GM23338 (cell line): ENCODE data around the gene FOXP2. TPM values are rescaled to one million over a fixed set of nuclear protein-coding genes. Genes with fewer than 3 reads are reported as not detected.

ENCODE experiments used
- ATAC-seq: fragments of 200-7000 bp; cut with Tn5 transposase; 3 replicates; pipeline ENCODE4 v1.9.1; 2020
- DNase-seq: peaks from one replicate; pipeline ENCODE4 v3.0.0-alpha.2; 2015; ENCODE audit warnings: low spot score
- H2AFZ ChIP-seq: fragments of 200-600 bp; sonication (generic); 2 replicates; pipeline ENCODE4 v1.8.0; 2016; ENCODE audit warnings: antibody characterized with exemption, mild to moderate bottlenecking, moderate library complexity
- H3F3A ChIP-seq: fragments of 200-600 bp; sonication (generic); replicated peaks from 2 replicates; pipeline ENCODE4 v1.8.0; 2017; ENCODE audit warnings: antibody characterized with exemption, mixed run types, low read depth
- H3K27ac ChIP-seq: fragments of 200-600 bp; sonication (generic); 2 replicates; pipeline ENCODE4 v1.6.1; 2016; ENCODE audit warnings: low read depth
- H3K27me3 ChIP-seq: fragments of 200-600 bp; sonication (generic); 2 replicates; pipeline ENCODE4 v1.8.0; 2016; ENCODE audit warnings: mild to moderate bottlenecking, mixed run types, moderate library complexity; ENCODE audit not compliant: insufficient read depth
- H3K36me3 ChIP-seq: fragments of 200-600 bp; sonication (generic); 2 replicates; pipeline ENCODE4 v1.8.0; 2016; ENCODE audit warnings: mild to moderate bottlenecking; ENCODE audit not compliant: insufficient read depth
- H3K4me1 ChIP-seq: fragments of 200-600 bp; sonication (generic); 2 replicates; pipeline ENCODE4 v1.8.0; 2016; ENCODE audit warnings: mild to moderate bottlenecking, moderate library complexity; ENCODE audit not compliant: insufficient read depth
- H3K4me2 ChIP-seq: fragments of 200-600 bp; sonication (generic); 2 replicates; pipeline ENCODE4 v1.7.1; 2017; ENCODE audit warnings: mixed run types
- H3K4me3 ChIP-seq: fragments of 200-600 bp; sonication (generic); 2 replicates; pipeline ENCODE4 v1.6.1; 2016; ENCODE audit warnings: mixed run types
- H3K79me2 ChIP-seq: fragments of 200-600 bp; sonication (generic); replicated peaks from 2 replicates; pipeline ENCODE4 v1.8.0; 2017; ENCODE audit warnings: mild to moderate bottlenecking; ENCODE audit not compliant: insufficient read depth
- H3K9me2 ChIP-seq: fragments of 200-600 bp; sonication (generic); 2 replicates; pipeline ENCODE4 v1.8.0; 2017; ENCODE audit not compliant: insufficient read depth
- H4K20me1 ChIP-seq: fragments of 200-600 bp; sonication (generic); replicated peaks from 2 replicates; pipeline ENCODE4 v1.8.0; 2017; ENCODE audit warnings: mild to moderate bottlenecking; ENCODE audit not compliant: insufficient read depth
- H3K27ac Mint-ChIP-seq: 2 replicates; pipeline ENCODE4 v1.8.0; 2020; ENCODE audit warnings: inconsistent platforms, mild to moderate bottlenecking, moderate library complexity, mixed read lengths
- H3K27me3 Mint-ChIP-seq: 3 replicates; pipeline ENCODE4 v1.8.0; 2022; ENCODE audit warnings: low read depth, mild to moderate bottlenecking, moderate library complexity, mixed read lengths, inconsistent platforms; ENCODE audit not compliant: insufficient read depth, poor library complexity
- H3K36me3 Mint-ChIP-seq: 3 replicates; pipeline ENCODE4 v1.8.0; 2021; ENCODE audit warnings: low read depth, mild to moderate bottlenecking, inconsistent platforms, moderate library complexity, mixed read lengths
- H3K4me1 Mint-ChIP-seq: 3 replicates; pipeline ENCODE4 v1.8.0; 2020; ENCODE audit warnings: mild to moderate bottlenecking, inconsistent platforms, mixed read lengths
- H3K4me3 Mint-ChIP-seq: 3 replicates; pipeline ENCODE4 v1.8.0; 2021; ENCODE audit warnings: moderate library complexity, mild to moderate bottlenecking, inconsistent platforms, mixed read lengths
- H3K9me3 Mint-ChIP-seq: 3 replicates; pipeline ENCODE4 v1.8.0; 2020; ENCODE audit warnings: moderate library complexity, mild to moderate bottlenecking, inconsistent platforms, mixed read lengths
- CREB1 ChIP-seq: fragments of 250-450 bp; sonication (Bioruptor Pico); IDR thresholded peaks from 2 replicates; pipeline ENCODE4 v1.5.0; 2020; ENCODE audit warnings: low read depth, mild to moderate bottlenecking, moderate library complexity
- CTCF ChIP-seq, 2 experiments: fragments of 200-600 bp in 1 of 2; sonication (generic) in 1 of 2; conservative IDR thresholded peaks; 2 replicates each; pipeline versions ENCODE4 v1.5.1 to v1.6.1; 2016 to 2017; ENCODE audit warnings: antibody characterized with exemption in 2 of 2, low read depth in 2 of 2, mild to moderate bottlenecking in 2 of 2, moderate library complexity in 1 of 2
- ETS1 ChIP-seq: IDR thresholded peaks from 2 replicates; pipeline ENCODE4 v1.6.1; 2016; ENCODE audit warnings: antibody characterized with exemption
- EZH2 ChIP-seq: fragments of 200-600 bp; sonication (generic); IDR thresholded peaks from one replicate; pipeline ENCODE4 v1.8.0; 2017; ENCODE audit warnings: antibody characterized with exemption, mild to moderate bottlenecking, low read depth; ENCODE audit not compliant: unreplicated experiment
- EZH2phosphoT487 ChIP-seq: fragments of 200-600 bp; sonication (generic); IDR thresholded peaks from one replicate; pipeline ENCODE4 v1.8.1; 2018; ENCODE audit warnings: antibody characterized with exemption; ENCODE audit not compliant: unreplicated experiment
- JUNB ChIP-seq: IDR thresholded peaks from one replicate; pipeline ENCODE4 v1.6.1; 2016; ENCODE audit warnings: antibody characterized with exemption; ENCODE audit not compliant: unreplicated experiment
- NANOG ChIP-seq: IDR thresholded peaks from 2 replicates; pipeline ENCODE4 v1.6.1; 2016; ENCODE audit warnings: antibody characterized with exemption, borderline replicate concordance
- POLR2AphosphoS5 ChIP-seq: IDR thresholded peaks from 2 replicates; pipeline ENCODE4 v1.6.1; 2016; ENCODE audit warnings: antibody characterized with exemption, low read depth
- REST ChIP-seq: IDR thresholded peaks from one replicate; pipeline ENCODE4 v1.6.1; 2018; ENCODE audit warnings: antibody characterized with exemption; ENCODE audit not compliant: unreplicated experiment
- STAT1 ChIP-seq: IDR thresholded peaks from one replicate; pipeline ENCODE4 v1.6.1; 2016; ENCODE audit warnings: antibody characterized with exemption; ENCODE audit not compliant: unreplicated experiment
- ZNF114 ChIP-seq: fragments of 250-450 bp; sonication (Bioruptor Pico); IDR thresholded peaks from 2 replicates; pipeline ENCODE4 v1.5.0; 2020; ENCODE audit warnings: mild to moderate bottlenecking, moderate library complexity
- ZNF331 ChIP-seq: fragments of 250-450 bp; sonication (Bioruptor Pico); IDR thresholded peaks from 2 replicates; pipeline ENCODE4 v1.5.0; 2020; ENCODE audit warnings: low read depth, mild to moderate bottlenecking, moderate library complexity
- ZNF462 ChIP-seq: fragments of 250-450 bp; sonication (Bioruptor Pico); IDR thresholded peaks from 2 replicates; pipeline ENCODE4 v1.5.0; 2020; ENCODE audit warnings: mild to moderate bottlenecking, moderate library complexity
- polyA plus RNA-seq: library from polyadenylated mRNA; unstranded; fragments of >200 nt; fragmentation: Nextera tagmentation; extraction: Ambion mirVana; gene quantifications from 2 replicates; pipeline ENCODE4 v1.2.1, GENCODE V29; 2016
- total RNA-seq: library from RNA; depleted of rRNA; stranded (reverse); fragments of >200 nt; shearing (Covaris generic); gene quantifications from 2 replicates; pipeline ENCODE4 v1.2.3, GENCODE V29; 2014

FOXP2 gene
- total and polyA plus RNA-seq, 2 experiments from 2014 or later: 0.03 to 0.24 TPM

- Histone ChIP-seq H3K4me1 (no peaks in the 10 kb centered on the region), H3K36me3 (no peaks in the 10 kb centered on the region), H3K27ac (no peak overlapping the region), H3F3A (no peaks in the 10 kb centered on the region), H2AFZ (no peak overlapping the region), H3K9me2 (no peaks in the 10 kb centered on the region), H4K20me1 (no peaks in the 10 kb centered on the region), H3K79me2 (no peaks in the 10 kb centered on the region), H3K27me3 (no peaks in the 10 kb centered on the region), H3K4me2 (no peak overlapping the region), H3K4me3 (no peak overlapping the region)
- TF ChIP-seq CREB1 (CRISPR knock-in tag): no peak
- no peak for TF ChIP-seq POLR2AphosphoS5
- no peak for TF ChIP-seq REST
- no peak for TF ChIP-seq NANOG
- no peak for TF ChIP-seq ZNF462
- no peak for TF ChIP-seq EZH2
- no peak for TF ChIP-seq EZH2phosphoT487
- TF ChIP-seq ZNF331 (CRISPR knock-in tag): no peak
- no peak for TF ChIP-seq STAT1
- TF ChIP-seq ZNF114 (CRISPR knock-in tag): no peak
- no peak for TF ChIP-seq ETS1
- TF ChIP-seq JUNB: no peak
- no peak for TF ChIP-seq CTCF (conservative IDR thresholded peaks at IDR 0.05; ENCODE audit: low read depth in 2 of 2)
- Mint-ChIP-seq H3K4me1 (no peaks in the 10 kb centered on the region; the same call in 2 of the 3 replicates), H3K27me3 (no peaks in the 10 kb centered on the region), H3K9me3 (no peaks in the 10 kb centered on the region), H3K4me3 (no peak overlapping the region), H3K27ac (no peak overlapping the region), H3K36me3 (no peaks in the 10 kb centered on the region)
- DNase-seq (no peak), ATAC-seq (no peak)
Measured at GRCh38 chr7:114431189-114431588, 16.6 kb downstream of the FOXP2 start.
